ENCODE results near the gene IL25.
"Not testable (repeated sequence)": the region's sequence is repeated elsewhere in the genome, so short reads cannot be mapped to it uniquely, and the experiment has no call there.

IL25 gene

DNA sequence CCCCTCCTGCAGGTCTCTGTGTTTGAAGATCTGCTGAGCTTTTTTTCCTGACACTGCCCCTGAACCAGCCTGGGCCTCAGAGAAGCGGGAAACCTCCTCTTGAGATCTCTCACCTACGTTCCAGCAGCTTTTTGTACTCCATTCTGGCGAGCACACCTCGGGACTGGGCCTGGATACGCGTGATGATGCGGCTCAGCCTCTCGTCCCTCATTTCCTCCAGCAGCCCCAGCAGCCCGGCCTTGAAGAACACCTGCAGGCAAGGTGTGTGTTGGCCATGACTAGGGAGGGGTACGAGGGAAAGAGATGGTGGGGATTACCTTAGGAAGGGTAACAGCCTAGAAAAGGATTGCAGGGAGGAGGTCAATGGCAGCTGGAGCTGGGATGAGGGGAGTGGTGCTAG, 52.6 kb downstream of the IL25 start:
- Histone ChIP-seq H2AFZ (ENCODE audit: low read length) (no peak overlapping the region), H3K4me2 (ENCODE audit: low read depth, low read length) (no peak overlapping the region), H3K36me3 (replicated peaks; ENCODE audit: insufficient read depth, low read length) (no peaks in the 10 kb centered on the region), H3K79me2 (ENCODE audit: low read length) (no peaks in the 10 kb centered on the region), H3K27me3 (replicated peaks; ENCODE audit: insufficient read depth, low read length) (no peaks in the 10 kb centered on the region), H3K9me3 (replicated peaks; ENCODE audit: insufficient read depth, low read length) (no peaks in the 10 kb centered on the region), H3K4me1 (ENCODE audit: low read length) (no peaks in the 10 kb centered on the region), H3K4me3 (ENCODE audit: low read length) (no peak overlapping the region), H3K9me2 (replicated peaks; ENCODE audit: insufficient read depth, low read length) (no peaks in the 10 kb centered on the region), H3K27ac (ENCODE audit: low read length) (no peak overlapping the region), H4K20me1 (ENCODE audit: insufficient read depth, low read length) (no peaks in the 10 kb centered on the region), H3K9ac (ENCODE audit: low read length) (no peak overlapping the region), H3F3A (ENCODE audit: insufficient read depth, low read length) (no peaks in the 10 kb centered on the region)
- no peak for TF ChIP-seq EZH2 (optimal IDR thresholded peaks at IDR 0.05; ENCODE audit: low read depth, low read length)
- TF ChIP-seq, protein P1, sequence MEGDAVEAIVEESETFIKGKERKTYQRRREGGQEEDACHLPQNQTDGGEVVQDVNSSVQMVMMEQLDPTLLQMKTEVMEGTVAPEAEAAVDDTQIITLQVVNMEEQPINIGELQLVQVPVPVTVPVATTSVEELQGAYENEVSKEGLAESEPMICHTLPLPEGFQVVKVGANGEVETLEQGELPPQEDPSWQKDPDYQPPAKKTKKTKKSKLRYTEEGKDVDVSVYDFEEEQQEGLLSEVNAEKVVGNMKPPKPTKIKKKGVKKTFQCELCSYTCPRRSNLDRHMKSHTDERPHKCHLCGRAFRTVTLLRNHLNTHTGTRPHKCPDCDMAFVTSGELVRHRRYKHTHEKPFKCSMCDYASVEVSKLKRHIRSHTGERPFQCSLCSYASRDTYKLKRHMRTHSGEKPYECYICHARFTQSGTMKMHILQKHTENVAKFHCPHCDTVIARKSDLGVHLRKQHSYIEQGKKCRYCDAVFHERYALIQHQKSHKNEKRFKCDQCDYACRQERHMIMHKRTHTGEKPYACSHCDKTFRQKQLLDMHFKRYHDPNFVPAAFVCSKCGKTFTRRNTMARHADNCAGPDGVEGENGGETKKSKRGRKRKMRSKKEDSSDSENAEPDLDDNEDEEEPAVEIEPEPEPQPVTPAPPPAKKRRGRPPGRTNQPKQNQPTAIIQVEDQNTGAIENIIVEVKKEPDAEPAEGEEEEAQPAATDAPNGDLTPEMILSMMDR (IDR thresholded peaks at IDR 0.05; ENCODE audit: low read length) = no peak
- TF ChIP-seq EZH2phosphoT487 (IDR thresholded peaks at IDR 0.05; ENCODE audit: low read length) = no peak
- no peak for DNase-seq

DNA sequence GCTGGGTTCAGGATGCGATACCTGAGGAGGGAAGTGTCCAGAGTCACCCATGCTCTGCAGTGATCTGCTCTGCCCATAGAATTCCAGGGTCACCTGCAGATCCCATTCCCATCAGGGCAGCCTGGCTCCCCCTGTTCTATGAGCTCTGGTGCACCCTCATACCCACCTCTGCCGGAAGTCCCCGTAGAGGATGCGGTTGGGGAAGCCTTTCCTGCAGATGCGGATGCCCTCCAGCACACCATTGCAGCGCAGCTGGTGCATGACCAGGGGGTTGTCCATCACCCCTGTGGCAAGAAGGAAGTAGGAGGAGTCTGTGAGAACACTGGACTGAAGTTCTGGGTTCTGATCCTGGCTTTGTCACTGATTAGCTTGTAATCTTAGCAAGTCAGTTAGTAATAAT, 53.2 kb downstream of the IL25 start:
- H3K27me3 ChIP-seq (replicated peaks; ENCODE audit: insufficient read depth, low read length); H3F3A ChIP-seq (ENCODE audit: insufficient read depth, low read length): not testable (repeated sequence)

More for the DNA sequence above, 53.2 kb downstream of the IL25 start:
- not testable (repeated sequence) for H3K36me3 ChIP-seq (replicated peaks; ENCODE audit: insufficient read depth, low read length); H3K9me2 ChIP-seq (replicated peaks; ENCODE audit: insufficient read depth, low read length); H3K9me3 ChIP-seq (replicated peaks; ENCODE audit: insufficient read depth, low read length); H3K4me2 ChIP-seq (ENCODE audit: low read depth, low read length); H3K79me2 ChIP-seq (ENCODE audit: low read length); H2AFZ ChIP-seq (ENCODE audit: low read length); H3K4me3 ChIP-seq (ENCODE audit: low read length); H3K4me1 ChIP-seq (ENCODE audit: low read length); H3K9ac ChIP-seq (ENCODE audit: low read length); H4K20me1 ChIP-seq (ENCODE audit: insufficient read depth, low read length); DNase-seq; H3K27ac ChIP-seq (ENCODE audit: low read length)

Data from MM.1S (cell line).